ENCODE measurements around the gene COQ4. TPM values are rescaled to one million over a fixed set of nuclear protein-coding genes. Genes with fewer than 3 reads are reported as not detected.

The COQ4 gene
- polyA plus RNA-seq, 1 of the 3 experiments (the other 2 are of a cell fraction) = 57.2 TPM

- TF ChIP-seq JUND (IDR thresholded peaks at IDR 0.05) (no peak), MAX (IDR thresholded peaks at IDR 0.05; ENCODE audit: low read depth) (no peak), FOXM1 (IDR thresholded peaks at IDR 0.05; ENCODE audit: low read depth) (no peak)
Measured at GRCh38 chr9:128296340-128297220, 26.1 kb upstream of the COQ4 start (continued).

- H3K27ac ChIP-seq (ENCODE audit: low read depth in 2 of 2, low read length in 1 of 2) = no peak overlapping the region
- peaks cover 5 to 8% of the 10 kb centered on the region in 2 experiments; a peak in 2 of 4 replicates for H3K4me1 ChIP-seq (ENCODE audit: control insufficient read depth in 1 of 2, insufficient read depth in 2 of 2, low read depth in 1 of 2, low read length in 1 of 2)
- H3K4me3 ChIP-seq (ENCODE audit: low read depth in 2 of 2, low read length in 1 of 2) = no peak overlapping the region
- no peak overlapping the region for H3K4me2 ChIP-seq
- no peak for DNase-seq
- no peaks in the 10 kb centered on the region for H3F3A ChIP-seq (replicated peaks; ENCODE audit: insufficient read depth)
- no peaks in the 10 kb centered on the region for H3K27me3 ChIP-seq (ENCODE audit: insufficient read depth)
- H3K36me3 ChIP-seq (replicated peaks in 1 of 2; ENCODE audit: control insufficient read depth in 1 of 2, insufficient read depth in 2 of 2, low read length in 1 of 2) = no peaks in the 10 kb centered on the region
- H2AFZ ChIP-seq (ENCODE audit: low read depth) = no peak overlapping the region
- no peaks in the 10 kb centered on the region for H3K9me2 ChIP-seq
- ChIA-PET CTCF (interaction anchor here (0.5 to 9.4 kb wide), 10 partner anchors 33 to 141 kb away, joined by 3 to 80 read pairs (median 4); no protein-coding TSS in a partner anchor), POLR2A (interaction anchor here (0.6 to 1.8 kb wide), 2 partner anchors 7 to 226 kb away, joined by 3 to 4 read pairs; no protein-coding TSS in a partner anchor)
- H3K79me2 ChIP-seq (ENCODE audit: insufficient read depth) = no peaks in the 10 kb centered on the region
- TF ChIP-seq RXRA (IDR thresholded peaks at IDR 0.05; ENCODE audit: borderline replicate concordance, low read depth) (no peak), MXI1 (IDR thresholded peaks at IDR 0.05; ENCODE audit: low read depth, low read length) (no peak), ELF1 (IDR thresholded peaks at IDR 0.05) (no peak)
- no peaks in the 10 kb centered on the region for H3K9me3 ChIP-seq
- no peaks in the 10 kb centered on the region for H4K20me1 ChIP-seq (ENCODE audit: insufficient read depth)
- WGBS (ENCODE audit: low lambda C conversion rate) = 83% methylated on average over 2 of the region's 2 CpGs
- H3K9ac ChIP-seq = no peak overlapping the region
Measured at GRCh38 chr9:128297221-128297773, 25.3 kb upstream of the COQ4 start.

- no peak overlapping the region for H2AFZ ChIP-seq (ENCODE audit: low read depth)
- WGBS (ENCODE audit: low lambda C conversion rate) = 87% methylated on average over 16 of the region's 20 CpGs
- ChIA-PET POLR2A (interaction anchor here (1.1 kb wide), 1 partner anchor 11 kb away, joined by 4 read pairs; no protein-coding TSS in a partner anchor), CTCF (interaction anchor here (0.6 to 9.4 kb wide), 6 partner anchors 12 to 122 kb away, joined by 3 to 80 read pairs (median 5); partner anchors contain the start of gene CERCAM)
- H3K9me2 ChIP-seq = no peaks in the 10 kb centered on the region
- no peaks in the 10 kb centered on the region for H3K36me3 ChIP-seq (replicated peaks in 1 of 2; ENCODE audit: control insufficient read depth in 1 of 2, insufficient read depth in 2 of 2, low read length in 1 of 2)
- no peaks in the 10 kb centered on the region for H3F3A ChIP-seq (replicated peaks; ENCODE audit: insufficient read depth)
- DNase-seq = peak; percentile 53
- no peaks in the 10 kb centered on the region for H3K27me3 ChIP-seq (ENCODE audit: insufficient read depth)
- TF ChIP-seq NFIC (IDR thresholded peaks at IDR 0.05; ENCODE audit: borderline replicate concordance) (no peak), GATA2 (CRISPR knock-in tag; IDR thresholded peaks at IDR 0.05) (peak; percentile 65), USF1 (IDR thresholded peaks at IDR 0.05; ENCODE audit: borderline replicate concordance, low read depth) (no peak), YY1 (IDR thresholded peaks at IDR 0.05; ENCODE audit: low read depth) (no peak)
- no peaks in the 10 kb centered on the region for H3K9me3 ChIP-seq
- peaks cover 5 to 8% of the 10 kb centered on the region in 2 experiments; a peak in 2 of 4 replicates for H3K4me1 ChIP-seq (ENCODE audit: control insufficient read depth in 1 of 2, insufficient read depth in 2 of 2, low read depth in 1 of 2, low read length in 1 of 2)
- H3K79me2 ChIP-seq (ENCODE audit: insufficient read depth) = no peaks in the 10 kb centered on the region
- H4K20me1 ChIP-seq (ENCODE audit: insufficient read depth) = no peaks in the 10 kb centered on the region
- H3K4me2 ChIP-seq = no peak overlapping the region
- H3K27ac ChIP-seq (ENCODE audit: low read depth in 2 of 2, low read length in 1 of 2) = no peak overlapping the region; a peak in 1 of 4 replicates
- no peak overlapping the region for H3K9ac ChIP-seq
- H3K4me3 ChIP-seq (ENCODE audit: low read depth in 2 of 2, low read length in 1 of 2) = no peak overlapping the region
Measured at GRCh38 chr9:128298535-128299482, 23.8 kb upstream of the COQ4 start.

All from SK-N-SH (cell line).